A549 (cell line): ENCODE data around the gene ELN. TPM values are rescaled to one million over a fixed set of nuclear protein-coding genes. Genes with fewer than 3 reads are reported as not detected.

Experiments
- ATAC-seq, 2 experiments: fragments of 200-7000 bp in 1 of 2; fragments of >200 bp in 1 of 2; cut with Nextera tagmentation in 1 of 2; cut with Tn5 transposase in 1 of 2; 3 replicates each; pipeline versions ENCODE4 v1.8.0 to v1.9.1; 2018 to 2020; ENCODE audit warnings: mild to moderate bottlenecking in 1 of 2, moderate library complexity in 1 of 2
- CTCF ChIA-PET: fragments of 300-600 bp; sonication (Branson Sonifier 250); formaldehyde crosslinking; extraction: SDS; loops from one replicate; lab custom pipeline; 2021; ENCODE audit warnings: antibody characterized with exemption, inconsistent platforms; lab: Yijun Ruan, JAX
- POLR2A ChIA-PET: fragments of 350-600 bp; formaldehyde crosslinking; extraction: SDS; loops from one replicate; lab custom pipeline; 2021; ENCODE audit warnings: antibody characterized with exemption, inconsistent platforms; lab: Yijun Ruan, JAX
- DNase-seq, 2 experiments: peaks; one replicate each; pipeline versions ENCODE4 v3.0.0 to v3.0.0-alpha.2; 2011 to 2016; ENCODE audit warnings: low read depth in 1 of 2, low spot score in 1 of 2
- FAIRE-seq: peaks from 2 replicates; lab custom pipeline; 2011; peaks lifted over from hg19 to GRCh38; lab: Jason Lieb, UNC
- H3K27ac ChIP-seq, 2 experiments: fragments of >200 bp; sonication (Bioruptor Twin); formaldehyde crosslinking; 3 replicates each; pipeline ENCODE4 v1.5.1; 2016 to 2017
- H3K4me1 ChIP-seq: fragments of >200 bp; sonication (Bioruptor Twin); formaldehyde crosslinking; 3 replicates; pipeline ENCODE4 v1.6.1; 2016
- H3K4me2 ChIP-seq: fragments of >200 bp; sonication (Bioruptor Twin); formaldehyde crosslinking; 3 replicates; pipeline ENCODE4 v1.6.1; 2016
- H3K4me3 ChIP-seq: fragments of >200 bp; sonication (Bioruptor Twin); formaldehyde crosslinking; 3 replicates; pipeline ENCODE4 v1.5.1; 2016
- H3K9me3 ChIP-seq: fragments of >200 bp; sonication (Bioruptor Twin); formaldehyde crosslinking; 3 replicates; pipeline ENCODE4 v1.6.1; 2016
- CBX2 ChIP-seq: fragments of 200-600 bp; sonication (generic); IDR thresholded peaks from 2 replicates; pipeline ENCODE4 v1.6.1; 2016; ENCODE audit warnings: low read depth, mild to moderate bottlenecking, borderline replicate concordance
- CBX8 ChIP-seq: fragments of 200-600 bp; sonication (generic); IDR thresholded peaks from 2 replicates; pipeline ENCODE4 v1.6.1; 2016
- EHF ChIP-seq: fragments of 250-450 bp; sonication (Bioruptor Pico); IDR thresholded peaks from 2 replicates; pipeline ENCODE4 v1.5.0; 2020; ENCODE audit warnings: mild to moderate bottlenecking
- EHMT2 ChIP-seq: fragments of 200-600 bp; sonication (generic); IDR thresholded peaks from 2 replicates; pipeline ENCODE4 v1.6.1; 2016; ENCODE audit warnings: antibody characterized with exemption, low read depth, mild to moderate bottlenecking, moderate library complexity
- FOSB ChIP-seq: fragments of 250-450 bp; sonication (Bioruptor Pico); IDR thresholded peaks from 2 replicates; pipeline ENCODE4 v1.5.0; 2020; ENCODE audit warnings: mild to moderate bottlenecking, moderate library complexity
- GATA3 ChIP-seq: IDR thresholded peaks from 2 replicates; pipeline ENCODE4 v1.6.1; 2012; ENCODE audit warnings: borderline replicate concordance
- HDAC2 ChIP-seq: fragments of 200-600 bp; sonication (generic); IDR thresholded peaks from 2 replicates; pipeline ENCODE4 v1.6.1; 2016
- HEYL ChIP-seq: fragments of 250-450 bp; sonication (Bioruptor Pico); IDR thresholded peaks from 2 replicates; pipeline ENCODE4 v1.8.0; 2021; ENCODE audit warnings: mild to moderate bottlenecking, moderate library complexity
- HOXA7 ChIP-seq: fragments of 250-450 bp; sonication (Bioruptor Pico); IDR thresholded peaks from 2 replicates; pipeline ENCODE4 v1.5.0; 2020; ENCODE audit warnings: mild to moderate bottlenecking, moderate library complexity
- HOXB13 ChIP-seq: fragments of 250-450 bp; sonication (Bioruptor Pico); IDR thresholded peaks from 2 replicates; pipeline ENCODE4 v1.5.0; 2020; ENCODE audit warnings: low read depth, mild to moderate bottlenecking, moderate library complexity
- NPAS2 ChIP-seq: fragments of 250-450 bp; sonication (Bioruptor Pico); IDR thresholded peaks from 2 replicates; pipeline ENCODE4 v1.8.0; 2022; ENCODE audit warnings: mild to moderate bottlenecking, moderate library complexity, borderline replicate concordance
- NR3C1 ChIP-seq: fragments of >200 bp; sonication (Bioruptor Twin); formaldehyde crosslinking; IDR thresholded peaks from 3 replicates; pipeline ENCODE4 v1.6.1; 2017
- POLR2A ChIP-seq: IDR thresholded peaks from 2 replicates; pipeline ENCODE4 v1.6.1; 2012; ENCODE audit warnings: mild to moderate bottlenecking, low read length
- RAD21 ChIP-seq, 2 experiments: fragments of >200 bp in 1 of 2; sonication (Bioruptor Twin) in 1 of 2; formaldehyde crosslinking in 1 of 2; IDR thresholded peaks in 1 of 2; conservative IDR thresholded peaks in 1 of 2; 2 replicates in 1 of 2; 3 replicates in 1 of 2; pipeline ENCODE4 v1.6.1; 2012 to 2018; ENCODE audit warnings: inconsistent platforms in 1 of 2
- RCOR1 ChIP-seq: fragments of 150-350 bp; IDR thresholded peaks from 2 replicates; pipeline ENCODE4 v1.6.1; 2014; ENCODE audit warnings: antibody characterized with exemption, low read length, low read depth
- SMC3 ChIP-seq: fragments of >200 bp; sonication (Bioruptor Twin); formaldehyde crosslinking; IDR thresholded peaks from 3 replicates; pipeline ENCODE4 v1.6.1; 2018; ENCODE audit warnings: inconsistent platforms
- TFCP2L1 ChIP-seq: fragments of 250-450 bp; sonication (Bioruptor Pico); IDR thresholded peaks from 2 replicates; pipeline ENCODE4 v1.5.0; 2021; ENCODE audit warnings: mild to moderate bottlenecking
- TP53 ChIP-seq: fragments of 250-450 bp; sonication (Bioruptor Pico); IDR thresholded peaks from 2 replicates; pipeline ENCODE4 v1.5.0; 2021; ENCODE audit warnings: mild to moderate bottlenecking, moderate library complexity
- ZFP36 ChIP-seq: fragments of 450-650 bp; IDR thresholded peaks from 2 replicates; pipeline ENCODE4 v1.6.1; 2014; ENCODE audit warnings: borderline replicate concordance; ENCODE audit not compliant: partially characterized antibody
- WGBS: methylation state at CpG from one replicate; pipeline ENCODE4 v1.1.6; 2017; ENCODE audit errors: missing lambda C conversion rate; 5-methylcytosine and 5-hydroxymethylcytosine counted together
- polyA plus RNA-seq, 4 experiments: library from polyadenylated mRNA; depleted of rRNA in 3 of 4; stranded (reverse); fragments of >200 nt; fragmentation: RNase III in 1 of 4; extraction: RNeasy Plus Mini Kit Qiagen cat#74134 plus additional on column Dnase treatment in 1 of 4; gene quantifications; 2 replicates in 3 of 4; 3 replicates in 1 of 4; pipeline ENCODE4 v1.2.3, GENCODE V29; 2011 to 2017
- TF ChIP-seq, protein P1 (sequence below): fragments of >200 bp; sonication (Bioruptor Twin); formaldehyde crosslinking; IDR thresholded peaks from 3 replicates; pipeline ENCODE4 v1.5.1; 2016
- TF ChIP-seq, protein P2 (sequence below): IDR thresholded peaks from 2 replicates; pipeline ENCODE4 v1.6.1; 2012
- TF ChIP-seq, protein P3 (sequence below): fragments of 200-600 bp; sonication (generic); IDR thresholded peaks from 2 replicates; pipeline ENCODE4 v1.6.1; 2016; ENCODE audit warnings: antibody characterized with exemption, mild to moderate bottlenecking, moderate library complexity
- TF ChIP-seq, protein P4 (sequence below): fragments of 450-650 bp; IDR thresholded peaks from 2 replicates; pipeline ENCODE4 v1.6.1; 2014; ENCODE audit warnings: antibody characterized with exemption

Gene ELN
- polyA plus RNA-seq, 2 of the 4 experiments (the other 2 are of a cell fraction) = 0.09 to 0.16 TPM

DNA sequence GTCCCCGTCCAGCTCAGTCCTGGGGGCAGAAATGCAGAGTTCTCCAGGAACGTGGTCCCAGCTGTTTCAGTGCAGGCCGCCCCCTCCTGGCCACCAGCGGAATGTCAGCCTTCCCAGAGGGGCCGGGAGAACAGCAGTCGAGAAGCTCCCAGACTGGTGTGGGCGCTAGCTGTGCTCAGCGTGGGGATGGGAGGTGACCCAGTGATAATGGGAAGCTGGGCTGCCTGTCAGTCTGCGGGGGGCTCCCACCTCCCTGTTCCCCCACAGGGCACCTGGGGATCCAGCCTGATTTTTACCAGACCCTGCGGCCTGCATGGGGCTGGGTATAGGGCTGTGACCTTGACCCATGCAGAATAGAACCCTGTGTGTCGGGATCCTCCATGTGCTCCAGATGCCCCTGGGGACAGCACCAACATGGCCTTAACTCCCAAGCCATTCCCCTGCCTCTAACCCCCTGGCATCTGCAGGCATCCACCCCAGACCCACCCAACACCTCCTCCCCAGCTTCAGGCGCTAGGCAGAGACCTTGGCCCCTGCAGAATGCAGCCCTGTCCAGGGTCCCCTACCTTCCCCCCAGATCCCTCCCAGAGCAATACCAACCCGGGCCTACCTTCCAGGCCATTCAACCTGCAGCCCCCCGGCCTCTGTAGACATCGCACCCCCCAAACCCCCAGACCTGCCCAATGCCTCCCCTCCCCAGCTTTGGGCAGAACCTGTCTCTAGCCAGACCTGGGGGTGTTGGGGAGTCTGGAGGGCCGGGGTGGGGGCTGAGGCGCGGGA lies 880 bp upstream of the ELN start:
- Histone ChIP-seq H3K27ac (peak overlapping the region; percentile 36 to 46; a peak in 2 of 6 replicates), H3K4me1 (peaks cover 41% of the 10 kb centered on the region), H3K4me3 (no peak overlapping the region), H3K4me2 (peak overlapping the region; percentile 49; the same call in 2 of the 3 replicates), H3K9me3 (no peaks in the 10 kb centered on the region)
- peak; percentile 54 to 75 for DNase-seq
- ChIA-PET CTCF (interaction anchor here (0.6 to 8.1 kb wide), 43 partner anchors 11 to 374 kb away, joined by 3 to 94 read pairs (median 6); partner anchors contain the start of genes METTL27 and TMEM270), POLR2A (interaction anchor here (0.5 kb wide), 2 partner anchors 172 to 212 kb away, joined by 3 to 6 read pairs; no protein-coding TSS in a partner anchor)
- FAIRE-seq = no peak
- ATAC-seq = peak; percentile 60 to 88
- 20% methylated on average over 10 of the region's 18 CpGs for WGBS
- TF ChIP-seq POLR2A = no peak
- TF ChIP-seq FOSB (CRISPR knock-in tag) = no peak
- TF ChIP-seq TFCP2L1 (CRISPR knock-in tag) = no peak
- TF ChIP-seq, protein P1, sequence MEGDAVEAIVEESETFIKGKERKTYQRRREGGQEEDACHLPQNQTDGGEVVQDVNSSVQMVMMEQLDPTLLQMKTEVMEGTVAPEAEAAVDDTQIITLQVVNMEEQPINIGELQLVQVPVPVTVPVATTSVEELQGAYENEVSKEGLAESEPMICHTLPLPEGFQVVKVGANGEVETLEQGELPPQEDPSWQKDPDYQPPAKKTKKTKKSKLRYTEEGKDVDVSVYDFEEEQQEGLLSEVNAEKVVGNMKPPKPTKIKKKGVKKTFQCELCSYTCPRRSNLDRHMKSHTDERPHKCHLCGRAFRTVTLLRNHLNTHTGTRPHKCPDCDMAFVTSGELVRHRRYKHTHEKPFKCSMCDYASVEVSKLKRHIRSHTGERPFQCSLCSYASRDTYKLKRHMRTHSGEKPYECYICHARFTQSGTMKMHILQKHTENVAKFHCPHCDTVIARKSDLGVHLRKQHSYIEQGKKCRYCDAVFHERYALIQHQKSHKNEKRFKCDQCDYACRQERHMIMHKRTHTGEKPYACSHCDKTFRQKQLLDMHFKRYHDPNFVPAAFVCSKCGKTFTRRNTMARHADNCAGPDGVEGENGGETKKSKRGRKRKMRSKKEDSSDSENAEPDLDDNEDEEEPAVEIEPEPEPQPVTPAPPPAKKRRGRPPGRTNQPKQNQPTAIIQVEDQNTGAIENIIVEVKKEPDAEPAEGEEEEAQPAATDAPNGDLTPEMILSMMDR = peak; percentile 78
- TF ChIP-seq, protein P2, sequence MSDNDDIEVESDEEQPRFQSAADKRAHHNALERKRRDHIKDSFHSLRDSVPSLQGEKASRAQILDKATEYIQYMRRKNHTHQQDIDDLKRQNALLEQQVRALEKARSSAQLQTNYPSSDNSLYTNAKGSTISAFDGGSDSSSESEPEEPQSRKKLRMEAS = peak; percentile 35; the same call in 1 of the 2 replicates
- no peak for TF ChIP-seq NR3C1
- TF ChIP-seq SMC3 = peak; percentile 80
- TF ChIP-seq RAD21 (conservative IDR thresholded peaks at IDR 0.05 in 1 of 2, IDR thresholded peaks at IDR 0.05 in 1 of 2) = peak; percentile 77 to 81
- TF ChIP-seq CBX2 = no peak
- TF ChIP-seq HOXB13 = no peak
- TF ChIP-seq CBX8 = no peak
- TF ChIP-seq ZFP36 = no peak
- TF ChIP-seq TP53 (CRISPR knock-in tag) = no peak
- no peak for TF ChIP-seq RCOR1

DNA sequence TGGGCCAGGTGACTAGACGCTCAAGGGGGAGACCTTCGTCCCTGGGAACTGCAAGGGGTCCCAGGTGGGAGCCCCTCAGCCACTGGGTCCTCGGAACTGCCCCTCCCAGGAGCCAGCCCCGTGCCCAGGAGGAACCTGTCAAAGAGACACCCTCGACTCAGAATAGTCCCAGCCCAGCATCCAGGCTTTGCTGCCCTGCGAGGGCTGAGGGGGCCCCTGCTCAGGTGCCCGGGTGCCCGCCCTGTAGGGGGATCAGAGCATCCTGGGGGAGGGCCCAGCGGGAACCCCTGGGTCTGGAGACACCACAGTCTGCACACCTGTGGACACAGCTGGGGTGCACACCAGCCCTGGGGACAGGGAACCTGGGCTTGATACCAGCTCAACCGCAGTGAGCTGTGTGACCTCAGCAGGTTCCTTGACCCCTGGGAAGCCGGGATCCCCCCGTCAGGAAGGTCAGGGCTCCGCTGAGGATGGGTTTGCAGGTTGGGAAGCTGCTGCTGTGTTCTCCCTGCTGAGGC lies 407 bp downstream of the ELN start:
- ChIA-PET CTCF (interaction anchor here (1.4 to 8.1 kb wide), 7 partner anchors 10 to 373 kb away, joined by 3 to 93 read pairs (median 5); no protein-coding TSS in a partner anchor), POLR2A (no interaction called here)
- Histone ChIP-seq H3K9me3 (no peaks in the 10 kb centered on the region), H3K4me3 (no peak overlapping the region), H3K27ac (no peak overlapping the region), H3K4me2 (no peak overlapping the region), H3K4me1 (peaks cover 30% of the 10 kb centered on the region)
- TF ChIP-seq HDAC2 = no peak
- no peak for TF ChIP-seq EHMT2
- no peak for TF ChIP-seq HEYL (CRISPR knock-in tag)
- TF ChIP-seq FOSB (CRISPR knock-in tag) = no peak
- no peak for TF ChIP-seq HOXA7
- no peak for TF ChIP-seq GATA3
- TF ChIP-seq, protein P3, sequence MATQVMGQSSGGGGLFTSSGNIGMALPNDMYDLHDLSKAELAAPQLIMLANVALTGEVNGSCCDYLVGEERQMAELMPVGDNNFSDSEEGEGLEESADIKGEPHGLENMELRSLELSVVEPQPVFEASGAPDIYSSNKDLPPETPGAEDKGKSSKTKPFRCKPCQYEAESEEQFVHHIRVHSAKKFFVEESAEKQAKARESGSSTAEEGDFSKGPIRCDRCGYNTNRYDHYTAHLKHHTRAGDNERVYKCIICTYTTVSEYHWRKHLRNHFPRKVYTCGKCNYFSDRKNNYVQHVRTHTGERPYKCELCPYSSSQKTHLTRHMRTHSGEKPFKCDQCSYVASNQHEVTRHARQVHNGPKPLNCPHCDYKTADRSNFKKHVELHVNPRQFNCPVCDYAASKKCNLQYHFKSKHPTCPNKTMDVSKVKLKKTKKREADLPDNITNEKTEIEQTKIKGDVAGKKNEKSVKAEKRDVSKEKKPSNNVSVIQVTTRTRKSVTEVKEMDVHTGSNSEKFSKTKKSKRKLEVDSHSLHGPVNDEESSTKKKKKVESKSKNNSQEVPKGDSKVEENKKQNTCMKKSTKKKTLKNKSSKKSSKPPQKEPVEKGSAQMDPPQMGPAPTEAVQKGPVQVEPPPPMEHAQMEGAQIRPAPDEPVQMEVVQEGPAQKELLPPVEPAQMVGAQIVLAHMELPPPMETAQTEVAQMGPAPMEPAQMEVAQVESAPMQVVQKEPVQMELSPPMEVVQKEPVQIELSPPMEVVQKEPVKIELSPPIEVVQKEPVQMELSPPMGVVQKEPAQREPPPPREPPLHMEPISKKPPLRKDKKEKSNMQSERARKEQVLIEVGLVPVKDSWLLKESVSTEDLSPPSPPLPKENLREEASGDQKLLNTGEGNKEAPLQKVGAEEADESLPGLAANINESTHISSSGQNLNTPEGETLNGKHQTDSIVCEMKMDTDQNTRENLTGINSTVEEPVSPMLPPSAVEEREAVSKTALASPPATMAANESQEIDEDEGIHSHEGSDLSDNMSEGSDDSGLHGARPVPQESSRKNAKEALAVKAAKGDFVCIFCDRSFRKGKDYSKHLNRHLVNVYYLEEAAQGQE = no peak
- TF ChIP-seq EHF (CRISPR knock-in tag) = no peak
- TF ChIP-seq, protein P4, sequence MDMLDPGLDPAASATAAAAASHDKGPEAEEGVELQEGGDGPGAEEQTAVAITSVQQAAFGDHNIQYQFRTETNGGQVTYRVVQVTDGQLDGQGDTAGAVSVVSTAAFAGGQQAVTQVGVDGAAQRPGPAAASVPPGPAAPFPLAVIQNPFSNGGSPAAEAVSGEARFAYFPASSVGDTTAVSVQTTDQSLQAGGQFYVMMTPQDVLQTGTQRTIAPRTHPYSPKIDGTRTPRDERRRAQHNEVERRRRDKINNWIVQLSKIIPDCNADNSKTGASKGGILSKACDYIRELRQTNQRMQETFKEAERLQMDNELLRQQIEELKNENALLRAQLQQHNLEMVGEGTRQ = no peak
- TF ChIP-seq NPAS2 (CRISPR knock-in tag) = no peak
- FAIRE-seq (no peak), DNase-seq (no peak), ATAC-seq (no peak)
- 40% methylated on average over 3 of the region's 13 CpGs for WGBS
